HepG2 (cell line): ENCODE results near the gene FLAD1. TPM values are rescaled to one million over a fixed set of nuclear protein-coding genes. Genes with fewer than 3 reads are reported as not detected.
A peak's percentile ranks its signal among the peaks of the same experiment; 100 is the strongest.

Experiments
- CENPX ChIP-seq: sonication (generic); formaldehyde crosslinking; IDR thresholded peaks from 2 replicates; pipeline ENCODE4 v1.9.0; 2021; ENCODE audit warnings: mild to moderate bottlenecking, missing genetic modification reagents, moderate library complexity
- DR1 ChIP-seq: sonication (generic); formaldehyde crosslinking; IDR thresholded peaks from 2 replicates; pipeline ENCODE4 v1.8.0; 2021; ENCODE audit warnings: mild to moderate bottlenecking, missing genetic modification reagents, inconsistent platforms
- FOXP1 ChIP-seq, 2 experiments: fragments of 450-650 bp in 1 of 2; IDR thresholded peaks; 2 replicates each; pipeline ENCODE4 v1.6.1; 2017 to 2018; ENCODE audit warnings: antibody characterized with exemption in 1 of 2
- HNF4G ChIP-seq, 2 experiments: sonication (generic) in 1 of 2; formaldehyde crosslinking in 1 of 2; IDR thresholded peaks; 2 replicates each; pipeline versions ENCODE4 v1.4.0 to v1.6.1; 2011 to 2020; ENCODE audit warnings: borderline replicate concordance in 2 of 2, low read depth in 2 of 2, mild to moderate bottlenecking in 2 of 2, low read length in 1 of 2, missing genetic modification reagents in 1 of 2, moderate library complexity in 1 of 2
- MXI1 ChIP-seq: IDR thresholded peaks from 3 replicates; pipeline ENCODE4 v1.6.1; 2012; ENCODE audit warnings: low read depth, low read length, inconsistent platforms, borderline replicate concordance
- MYC ChIP-seq: sonication (generic); formaldehyde crosslinking; IDR thresholded peaks from 2 replicates; pipeline ENCODE4 v1.9.0; 2021; ENCODE audit warnings: missing genetic modification reagents, borderline replicate concordance
- NCOR1 ChIP-seq: fragments of 200-600 bp; sonication (generic); IDR thresholded peaks from 2 replicates; pipeline ENCODE4 v1.7.0; 2017; ENCODE audit warnings: antibody characterized with exemption, low read length, borderline replicate concordance
- NFATC3 ChIP-seq: sonication (generic); formaldehyde crosslinking; IDR thresholded peaks from 2 replicates; pipeline ENCODE4 v1.5.1; 2020; ENCODE audit warnings: mild to moderate bottlenecking, missing genetic modification reagents
- NR2C2 ChIP-seq: sonication (generic); formaldehyde crosslinking; IDR thresholded peaks from 2 replicates; pipeline ENCODE4 v1.4.0; 2020; ENCODE audit warnings: missing genetic modification reagents, mild to moderate bottlenecking, moderate library complexity, borderline replicate concordance
- SIN3B ChIP-seq: fragments of 150-350 bp; IDR thresholded peaks from 2 replicates; pipeline ENCODE4 v1.6.1; 2014; ENCODE audit warnings: low read length
- SMARCE1 ChIP-seq: fragments of 450-650 bp; IDR thresholded peaks from 2 replicates; pipeline ENCODE4 v1.6.1; 2017; ENCODE audit warnings: borderline replicate concordance
- ZBTB7A ChIP-seq: sonication (generic); formaldehyde crosslinking; IDR thresholded peaks from 2 replicates; pipeline ENCODE4 v1.8.0; 2022; ENCODE audit warnings: mild to moderate bottlenecking, missing genetic modification reagents
- ZEB1 ChIP-seq: IDR thresholded peaks from 2 replicates; pipeline ENCODE4 v1.6.1; 2012; ENCODE audit warnings: mild to moderate bottlenecking, low read depth, inconsistent platforms; ENCODE audit not compliant: insufficient replicate concordance
- ZNF160 ChIP-seq: sonication (generic); formaldehyde crosslinking; IDR thresholded peaks from 2 replicates; pipeline ENCODE4 v1.8.0; 2022; ENCODE audit warnings: mild to moderate bottlenecking, inconsistent platforms, missing genetic modification reagents
- ZNF24 ChIP-seq: fragments of 450-650 bp; IDR thresholded peaks from 2 replicates; pipeline ENCODE4 v1.6.1; 2017; ENCODE audit warnings: antibody characterized with exemption, mild to moderate bottlenecking
- ZNF501 ChIP-seq: sonication (generic); formaldehyde crosslinking; IDR thresholded peaks from 2 replicates; pipeline ENCODE4 v1.5.1; 2020; ENCODE audit warnings: mild to moderate bottlenecking, moderate library complexity, missing genetic modification reagents
- ZNF547 ChIP-seq: sonication (generic); formaldehyde crosslinking; IDR thresholded peaks from 2 replicates; pipeline ENCODE4 v1.5.1; 2020; ENCODE audit warnings: mild to moderate bottlenecking, missing genetic modification reagents
- ZNF83 ChIP-seq: sonication (generic); formaldehyde crosslinking; IDR thresholded peaks from 2 replicates; pipeline ENCODE4 v1.4.0; 2020; ENCODE audit warnings: missing genetic modification reagents, mild to moderate bottlenecking, borderline replicate concordance
- polyA plus RNA-seq, 8 experiments: library from polyadenylated mRNA; depleted of rRNA in 3 of 8; stranded (reverse) in 7 of 8; unstranded in 1 of 8; fragments of >200 nt; fragmentation: Illumina TruSeq in 4 of 8; extraction: Trizol in 4 of 8; gene quantifications; 2 replicates each; pipeline versions ENCODE4 v1.2.1 to v1.2.3, GENCODE V29; 2011 to 2016; ENCODE audit warnings: low read depth in 4 of 8, missing spikeins in 1 of 8, mixed read lengths in 1 of 8; ENCODE audit not compliant: insufficient read depth in 1 of 8
- total RNA-seq, 5 experiments: library from RNA; depleted of rRNA; stranded (reverse); fragments of >200 nt; fragmentation: Illumina TruSeq; extraction: Trizol; gene quantifications; 2 replicates each; pipeline ENCODE4 v1.2.3, GENCODE V29; 2016; ENCODE audit warnings: low read depth in 1 of 5
- TF ChIP-seq, protein P1 (sequence below): sonication (generic); formaldehyde crosslinking; IDR thresholded peaks from 2 replicates; pipeline ENCODE4 v1.9.0; 2021; ENCODE audit warnings: missing genetic modification reagents, mild to moderate bottlenecking, borderline replicate concordance
- TF ChIP-seq, protein P2 (sequence below), 2 experiments: sonication (generic) in 1 of 2; formaldehyde crosslinking in 1 of 2; IDR thresholded peaks; 2 replicates each; pipeline versions ENCODE4 v1.6.1 to v1.9.0; 2014 to 2022; ENCODE audit warnings: antibody characterized with exemption in 1 of 2, borderline replicate concordance in 1 of 2, inconsistent platforms in 1 of 2, low read depth in 1 of 2, missing genetic modification reagents in 1 of 2

The FLAD1 gene
- total and polyA plus RNA-seq, 2 of the 13 experiments (the other 11 are each of a cell fraction or from before 2014, with no cell fraction given) = 25.9 to 32.8 TPM

DNA sequence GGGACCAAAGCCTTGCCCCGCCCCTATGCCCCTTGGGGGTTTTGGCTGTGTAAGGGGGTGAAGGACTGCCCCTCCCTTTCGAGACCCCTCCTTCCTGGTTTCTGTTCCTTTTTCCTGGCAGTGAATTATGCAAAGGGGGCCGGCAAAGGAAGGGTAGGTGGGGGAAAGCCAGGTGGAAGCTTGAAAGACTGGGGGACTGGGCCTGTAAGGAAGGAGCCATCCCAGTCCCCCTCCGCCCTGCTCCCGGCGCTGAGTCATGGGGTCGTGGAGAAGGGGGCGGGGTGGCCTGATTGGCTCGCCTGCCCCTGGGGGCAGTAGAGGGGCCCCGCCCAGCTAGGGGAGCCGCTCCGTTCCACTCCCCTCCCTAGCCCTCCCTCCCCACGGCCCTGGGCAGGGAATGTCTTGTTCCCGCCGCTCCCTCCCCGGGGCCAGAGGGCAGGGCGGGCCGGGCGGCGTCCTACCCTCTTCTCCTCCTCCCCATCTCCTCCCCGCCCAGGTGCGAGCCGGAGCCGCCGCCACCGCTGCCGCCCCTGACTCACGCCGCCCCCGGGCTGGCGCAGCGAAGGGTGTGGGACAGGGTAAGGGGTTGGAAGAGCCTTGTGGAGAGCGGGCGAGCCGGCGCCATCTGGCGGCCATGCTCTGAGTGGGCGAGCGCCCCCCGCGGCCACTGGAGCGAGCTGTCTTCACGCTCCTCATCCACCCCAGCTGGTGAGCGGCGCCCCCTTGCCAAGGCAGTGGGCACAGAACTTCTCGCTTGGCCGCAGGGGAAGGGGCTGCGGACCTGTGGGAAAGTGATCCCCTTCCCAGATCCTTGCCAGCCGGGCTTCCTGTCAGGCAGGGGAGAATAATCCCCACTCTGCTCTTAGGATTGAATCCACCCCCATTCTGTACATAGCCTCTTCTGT is 34.1 kb downstream of the FLAD1 start (continued):
- TF ChIP-seq HNF4G (IDR thresholded peaks at IDR 0.05; ENCODE audit: borderline replicate concordance, low read depth, low read length) = no peak
- no peak for TF ChIP-seq HNF4G (CRISPR knock-in tag; IDR thresholded peaks at IDR 0.05; ENCODE audit: borderline replicate concordance, low read depth)
- peak; percentile 95 for TF ChIP-seq ZBTB7A (CRISPR knock-in tag)
- no peak for TF ChIP-seq SIN3B
- peak; percentile 80; the same call in 1 of the 2 replicates for TF ChIP-seq MYC (CRISPR knock-in tag)
- no peak for TF ChIP-seq ZNF83 (CRISPR knock-in tag)
- no peak; the same call in 1 of the 2 replicates for TF ChIP-seq NR2C2 (CRISPR knock-in tag)
- no peak for TF ChIP-seq SMARCE1
- peak; percentile 85 for TF ChIP-seq ZEB1
- no peak; the same call in 1 of the 2 replicates for TF ChIP-seq ZNF24
- no peak; the same call in 1 of the 2 replicates for TF ChIP-seq ZNF160
- TF ChIP-seq NFATC3 (CRISPR knock-in tag) = peak; percentile 82
- TF ChIP-seq, protein P1, sequence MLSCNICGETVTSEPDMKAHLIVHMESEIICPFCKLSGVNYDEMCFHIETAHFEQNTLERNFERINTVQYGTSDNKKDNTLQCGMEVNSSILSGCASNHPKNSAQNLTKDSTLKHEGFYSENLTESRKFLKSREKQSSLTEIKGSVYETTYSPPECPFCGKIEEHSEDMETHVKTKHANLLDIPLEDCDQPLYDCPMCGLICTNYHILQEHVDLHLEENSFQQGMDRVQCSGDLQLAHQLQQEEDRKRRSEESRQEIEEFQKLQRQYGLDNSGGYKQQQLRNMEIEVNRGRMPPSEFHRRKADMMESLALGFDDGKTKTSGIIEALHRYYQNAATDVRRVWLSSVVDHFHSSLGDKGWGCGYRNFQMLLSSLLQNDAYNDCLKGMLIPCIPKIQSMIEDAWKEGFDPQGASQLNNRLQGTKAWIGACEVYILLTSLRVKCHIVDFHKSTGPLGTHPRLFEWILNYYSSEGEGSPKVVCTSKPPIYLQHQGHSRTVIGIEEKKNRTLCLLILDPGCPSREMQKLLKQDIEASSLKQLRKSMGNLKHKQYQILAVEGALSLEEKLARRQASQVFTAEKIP = no peak
- TF ChIP-seq, protein P2, sequence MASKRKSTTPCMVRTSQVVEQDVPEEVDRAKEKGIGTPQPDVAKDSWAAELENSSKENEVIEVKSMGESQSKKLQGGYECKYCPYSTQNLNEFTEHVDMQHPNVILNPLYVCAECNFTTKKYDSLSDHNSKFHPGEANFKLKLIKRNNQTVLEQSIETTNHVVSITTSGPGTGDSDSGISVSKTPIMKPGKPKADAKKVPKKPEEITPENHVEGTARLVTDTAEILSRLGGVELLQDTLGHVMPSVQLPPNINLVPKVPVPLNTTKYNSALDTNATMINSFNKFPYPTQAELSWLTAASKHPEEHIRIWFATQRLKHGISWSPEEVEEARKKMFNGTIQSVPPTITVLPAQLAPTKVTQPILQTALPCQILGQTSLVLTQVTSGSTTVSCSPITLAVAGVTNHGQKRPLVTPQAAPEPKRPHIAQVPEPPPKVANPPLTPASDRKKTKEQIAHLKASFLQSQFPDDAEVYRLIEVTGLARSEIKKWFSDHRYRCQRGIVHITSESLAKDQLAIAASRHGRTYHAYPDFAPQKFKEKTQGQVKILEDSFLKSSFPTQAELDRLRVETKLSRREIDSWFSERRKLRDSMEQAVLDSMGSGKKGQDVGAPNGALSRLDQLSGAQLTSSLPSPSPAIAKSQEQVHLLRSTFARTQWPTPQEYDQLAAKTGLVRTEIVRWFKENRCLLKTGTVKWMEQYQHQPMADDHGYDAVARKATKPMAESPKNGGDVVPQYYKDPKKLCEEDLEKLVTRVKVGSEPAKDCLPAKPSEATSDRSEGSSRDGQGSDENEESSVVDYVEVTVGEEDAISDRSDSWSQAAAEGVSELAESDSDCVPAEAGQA (IDR thresholded peaks at IDR 0.05; ENCODE audit: low read depth) = peak; percentile 41
- TF ChIP-seq, protein P2 (CRISPR knock-in tag; IDR thresholded peaks at IDR 0.05; ENCODE audit: borderline replicate concordance) = no peak
- TF ChIP-seq MXI1 = no peak; the same call in 2 of the 3 replicates
- TF ChIP-seq NCOR1 = no peak
- TF ChIP-seq DR1 (CRISPR knock-in tag) = 0 out of 2 replicates have a peak, but pooled peaks have one; percentile 48
- no peak for TF ChIP-seq CENPX (CRISPR knock-in tag)
- no peak for TF ChIP-seq FOXP1 (IDR thresholded peaks at IDR 0.05)
- TF ChIP-seq FOXP1 (CRISPR knock-in tag; IDR thresholded peaks at IDR 0.05) = 0 out of 2 replicates have a peak, but pooled peaks have one; percentile 18
- peak; percentile 80 for TF ChIP-seq ZNF501 (CRISPR knock-in tag)
- TF ChIP-seq ZNF547 (CRISPR knock-in tag) = peak; percentile 87; the same call in 1 of the 2 replicates
